ENCODE measurements around the gene FHOD3.

FHOD3 gene

DNA sequence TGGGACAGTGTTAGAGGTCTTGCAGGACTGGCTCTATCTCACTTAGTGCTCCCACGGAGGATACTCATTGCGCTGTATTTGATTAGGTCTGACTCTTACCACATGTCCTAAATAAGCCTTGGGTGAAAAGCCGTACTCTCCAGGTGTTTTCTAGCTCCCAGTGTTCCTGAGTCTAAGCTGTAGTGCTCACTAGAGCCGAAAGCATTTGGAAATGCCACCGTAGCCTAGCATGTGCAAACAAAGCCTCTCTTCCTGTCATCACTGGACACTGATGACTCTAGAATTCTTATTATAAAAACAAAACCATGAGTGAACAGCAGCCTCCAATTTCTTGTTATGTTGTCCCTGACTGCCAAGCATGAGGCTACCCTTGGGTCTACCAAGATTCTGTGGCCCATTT lies 325.1 kb downstream of the FHOD3 start:
- Histone ChIP-seq H3K9ac (ENCODE audit: low read length) (no peak overlapping the region), H3K9me3 (ENCODE audit: control insufficient read depth, low read depth, low read length) (no peaks in the 10 kb centered on the region), H3K27me3 (ENCODE audit: control insufficient read depth, insufficient read depth, low read length) (no peaks in the 10 kb centered on the region), H3K27ac (ENCODE audit: low read length) (no peak overlapping the region), H3K4me1 (ENCODE audit: control insufficient read depth, low read depth, low read length) (no peaks in the 10 kb centered on the region), H3K4me3 (ENCODE audit: low read length) (no peak overlapping the region), H3K36me3 (ENCODE audit: control insufficient read depth, low read depth, low read length) (no peaks in the 10 kb centered on the region)

GRCh38 chr18:36623091-36623490 lies 325.6 kb downstream of the FHOD3 start:
- Histone ChIP-seq H3K27me3 (ENCODE audit: control insufficient read depth, insufficient read depth, low read length) (no peaks in the 10 kb centered on the region), H3K36me3 (ENCODE audit: control insufficient read depth, low read depth, low read length) (no peaks in the 10 kb centered on the region), H3K4me3 (ENCODE audit: low read length) (no peak overlapping the region), H3K9me3 (ENCODE audit: control insufficient read depth, low read depth, low read length) (no peaks in the 10 kb centered on the region), H3K4me1 (ENCODE audit: control insufficient read depth, low read depth, low read length) (no peaks in the 10 kb centered on the region), H3K9ac (ENCODE audit: low read length) (no peak overlapping the region), H3K27ac (ENCODE audit: low read length) (no peak overlapping the region)

- H3K27ac ChIP-seq (ENCODE audit: low read length): no peak overlapping the region
- no peak overlapping the region for H3K9ac ChIP-seq (ENCODE audit: low read length)
- no peaks in the 10 kb centered on the region for H3K36me3 ChIP-seq (ENCODE audit: control insufficient read depth, low read depth, low read length)
- H3K27me3 ChIP-seq (ENCODE audit: control insufficient read depth, insufficient read depth, low read length): no peaks in the 10 kb centered on the region
- no peaks in the 10 kb centered on the region for H3K9me3 ChIP-seq (ENCODE audit: control insufficient read depth, low read depth, low read length)
- no peak overlapping the region for H3K4me3 ChIP-seq (ENCODE audit: low read length)
- H3K4me1 ChIP-seq (ENCODE audit: control insufficient read depth, low read depth, low read length): no peaks in the 10 kb centered on the region
These were observed 326.2 kb downstream of the FHOD3 start for GRCh38 chr18:36623681-36624190.

- Histone ChIP-seq H3K9ac (ENCODE audit: low read length) (no peak overlapping the region), H3K36me3 (ENCODE audit: control insufficient read depth, low read depth, low read length) (no peaks in the 10 kb centered on the region), H3K27me3 (ENCODE audit: control insufficient read depth, insufficient read depth, low read length) (no peaks in the 10 kb centered on the region), H3K4me1 (ENCODE audit: control insufficient read depth, low read depth, low read length) (no peaks in the 10 kb centered on the region), H3K27ac (ENCODE audit: low read length) (no peak overlapping the region), H3K9me3 (ENCODE audit: control insufficient read depth, low read depth, low read length) (no peaks in the 10 kb centered on the region), H3K4me3 (ENCODE audit: low read length) (no peak overlapping the region)
These were observed 327.1 kb downstream of the FHOD3 start for GRCh38 chr18:36624451-36625167.

DNA sequence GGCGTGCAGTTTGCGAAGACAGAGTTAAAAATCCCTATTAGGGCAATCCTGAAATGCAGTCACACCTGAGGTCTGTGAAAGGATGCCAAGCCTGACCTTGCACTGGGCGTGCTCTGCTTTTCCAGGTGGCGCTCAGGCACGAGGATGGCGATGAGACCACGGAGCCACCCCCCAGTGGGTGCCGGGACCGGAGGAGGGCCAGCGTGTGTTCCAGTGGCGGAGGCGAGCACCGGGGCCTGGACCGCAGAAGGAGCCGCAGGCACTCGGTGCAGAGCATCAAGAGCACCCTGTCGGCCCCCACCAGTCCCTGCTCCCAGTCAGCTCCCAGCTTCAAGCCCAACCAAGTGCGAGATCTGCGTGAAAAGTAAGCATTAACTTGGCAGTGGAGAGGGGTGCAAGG lies 327.9 kb downstream of the FHOD3 start:
- no peaks in the 10 kb centered on the region for H3K36me3 ChIP-seq (ENCODE audit: control insufficient read depth, low read depth, low read length)
- no peak overlapping the region for H3K27ac ChIP-seq (ENCODE audit: low read length)
- no peaks in the 10 kb centered on the region for H3K27me3 ChIP-seq (ENCODE audit: control insufficient read depth, insufficient read depth, low read length)
- no peak overlapping the region for H3K4me3 ChIP-seq (ENCODE audit: low read length)
- no peaks in the 10 kb centered on the region for H3K9me3 ChIP-seq (ENCODE audit: control insufficient read depth, low read depth, low read length)
- H3K9ac ChIP-seq (ENCODE audit: low read length): no peak overlapping the region
- no peaks in the 10 kb centered on the region for H3K4me1 ChIP-seq (ENCODE audit: control insufficient read depth, low read depth, low read length)

DNA sequence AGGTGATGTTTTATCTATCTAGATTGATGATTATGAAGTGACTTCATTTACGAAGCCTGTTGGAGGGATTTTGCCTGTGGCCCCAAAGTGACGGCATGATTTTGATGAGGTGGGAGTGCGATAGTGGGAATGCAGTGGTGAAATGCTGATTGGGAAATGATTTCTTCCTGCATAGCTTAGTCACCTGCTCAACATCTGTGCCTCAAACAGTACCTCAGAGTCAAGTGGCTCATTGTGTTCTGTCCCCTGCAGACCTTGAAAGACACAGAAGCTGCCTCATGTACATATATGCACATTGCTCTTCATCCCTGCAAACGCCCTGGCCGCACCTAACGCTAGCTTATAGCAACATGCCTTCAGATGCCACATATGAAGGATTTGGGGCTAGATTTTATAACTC lies 330.1 kb downstream of the FHOD3 start:
- Histone ChIP-seq H3K36me3 (ENCODE audit: control insufficient read depth, low read depth, low read length) (no peaks in the 10 kb centered on the region), H3K9ac (ENCODE audit: low read length) (no peak overlapping the region), H3K4me1 (ENCODE audit: control insufficient read depth, low read depth, low read length) (no peaks in the 10 kb centered on the region), H3K27ac (ENCODE audit: low read length) (no peak overlapping the region), H3K4me3 (ENCODE audit: low read length) (no peak overlapping the region), H3K27me3 (ENCODE audit: control insufficient read depth, insufficient read depth, low read length) (no peaks in the 10 kb centered on the region), H3K9me3 (ENCODE audit: control insufficient read depth, low read depth, low read length) (no peaks in the 10 kb centered on the region)

DNA sequence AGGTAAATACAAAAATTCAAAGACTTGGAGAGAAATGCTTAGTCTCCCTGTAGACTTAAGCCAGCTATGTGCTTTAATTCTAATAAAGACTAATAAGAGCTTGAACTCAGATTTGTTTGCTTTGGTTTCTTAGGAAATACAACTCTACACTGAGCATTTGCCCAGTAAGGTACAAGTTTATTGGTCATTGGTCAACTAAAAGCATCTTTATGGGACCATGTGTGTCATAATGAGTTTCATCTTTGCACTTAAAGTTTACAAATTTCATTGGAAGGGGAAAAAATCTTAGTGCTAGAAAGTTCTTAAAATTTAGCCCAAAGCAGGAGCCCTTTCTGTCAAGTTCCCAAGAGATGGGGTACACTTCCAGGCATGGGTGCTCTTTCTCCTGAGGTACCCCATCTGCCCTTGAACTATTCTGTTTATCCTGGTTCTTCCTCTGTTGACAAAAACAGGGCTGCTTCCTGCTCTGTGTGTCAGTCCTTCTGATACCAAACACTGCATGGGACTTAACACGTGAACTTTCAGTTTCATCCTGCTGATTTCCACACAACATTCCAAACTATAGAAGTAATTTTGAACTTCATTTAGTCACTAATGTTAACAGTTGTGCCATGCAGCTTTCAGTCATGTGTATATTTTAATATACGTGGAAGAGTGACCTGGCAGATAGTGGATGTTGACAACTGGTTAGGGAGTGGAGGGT lies 331.1 kb downstream of the FHOD3 start:
- H3K9ac ChIP-seq (ENCODE audit: low read length): no peak overlapping the region
- H3K9me3 ChIP-seq (ENCODE audit: control insufficient read depth, low read depth, low read length): no peaks in the 10 kb centered on the region
- no peaks in the 10 kb centered on the region for H3K36me3 ChIP-seq (ENCODE audit: control insufficient read depth, low read depth, low read length)

DNA sequence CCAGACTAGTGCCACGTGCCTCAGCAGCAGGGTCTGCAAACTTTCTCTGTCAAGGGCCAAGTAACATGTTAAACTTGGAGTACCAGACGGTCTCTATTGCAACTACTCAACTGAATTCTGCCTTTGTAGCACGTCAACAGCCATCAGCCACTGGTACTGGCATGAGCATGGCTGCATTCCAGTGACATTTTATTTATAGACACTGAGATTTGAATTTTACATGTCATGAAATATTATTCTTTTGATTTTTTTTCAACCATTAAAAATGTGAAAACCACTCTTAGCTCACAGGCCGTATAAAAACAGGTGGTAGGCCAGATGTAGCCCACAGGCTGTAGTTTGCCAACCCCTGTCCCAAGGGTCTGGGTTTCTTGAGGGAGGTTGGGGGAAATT lies 331.6 kb downstream of the FHOD3 start:
- no peak overlapping the region for H3K4me3 ChIP-seq (ENCODE audit: low read length)
- H3K9me3 ChIP-seq (ENCODE audit: control insufficient read depth, low read depth, low read length): no peaks in the 10 kb centered on the region
- H3K27me3 ChIP-seq (ENCODE audit: control insufficient read depth, insufficient read depth, low read length): no peaks in the 10 kb centered on the region
- H3K27ac ChIP-seq (ENCODE audit: low read length): no peak overlapping the region
- peaks cover 4% of the 10 kb centered on the region for H3K4me1 ChIP-seq (ENCODE audit: control insufficient read depth, low read depth, low read length)
- no peaks in the 10 kb centered on the region for H3K36me3 ChIP-seq (ENCODE audit: control insufficient read depth, low read depth, low read length)
- H3K9ac ChIP-seq (ENCODE audit: low read length): no peak overlapping the region

More for the DNA sequence above, 331.1 kb downstream of the FHOD3 start:
- Histone ChIP-seq H3K4me3 (ENCODE audit: low read length) (no peak overlapping the region), H3K4me1 (ENCODE audit: control insufficient read depth, low read depth, low read length) (no peaks in the 10 kb centered on the region), H3K27ac (ENCODE audit: low read length) (no peak overlapping the region), H3K27me3 (ENCODE audit: control insufficient read depth, insufficient read depth, low read length) (no peaks in the 10 kb centered on the region)

GRCh38 chr18:36629836-36630235 lies 332.3 kb downstream of the FHOD3 start:
- no peak overlapping the region for H3K27ac ChIP-seq (ENCODE audit: low read length)
- no peaks in the 10 kb centered on the region for H3K9me3 ChIP-seq (ENCODE audit: control insufficient read depth, low read depth, low read length)
- H3K27me3 ChIP-seq (ENCODE audit: control insufficient read depth, insufficient read depth, low read length): no peaks in the 10 kb centered on the region
- no peak overlapping the region for H3K9ac ChIP-seq (ENCODE audit: low read length)
- H3K4me3 ChIP-seq (ENCODE audit: low read length): no peak overlapping the region
- H3K4me1 ChIP-seq (ENCODE audit: control insufficient read depth, low read depth, low read length): peaks cover 11% of the 10 kb centered on the region
- H3K36me3 ChIP-seq (ENCODE audit: control insufficient read depth, low read depth, low read length): no peaks in the 10 kb centered on the region

DNA sequence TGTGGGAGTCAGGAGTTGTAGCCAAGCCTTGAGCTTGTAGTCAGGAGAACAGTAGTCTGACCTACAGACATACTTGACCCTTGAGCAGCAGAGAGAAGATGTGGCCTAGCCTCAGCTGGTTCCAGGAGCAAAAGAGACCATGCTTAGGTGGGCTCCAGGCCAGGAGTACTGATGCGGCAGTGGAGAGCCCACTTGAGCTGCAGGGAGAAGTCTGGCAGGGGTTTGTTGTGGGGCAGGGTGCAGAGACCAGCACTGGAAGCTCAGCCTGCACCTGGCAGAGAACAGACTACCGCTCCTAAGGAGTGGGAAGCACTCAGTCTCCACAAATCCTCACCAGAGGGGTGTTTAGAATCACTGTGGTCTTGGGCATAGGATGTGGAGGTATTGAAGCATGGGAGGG lies 333.4 kb downstream of the FHOD3 start:
- no peaks in the 10 kb centered on the region for H3K36me3 ChIP-seq (ENCODE audit: control insufficient read depth, low read depth, low read length)
- no peak overlapping the region for H3K4me3 ChIP-seq (ENCODE audit: low read length)
- no peak overlapping the region for H3K27ac ChIP-seq (ENCODE audit: low read length)
- no peak overlapping the region for H3K9ac ChIP-seq (ENCODE audit: low read length)
- H3K9me3 ChIP-seq (ENCODE audit: control insufficient read depth, low read depth, low read length): no peaks in the 10 kb centered on the region
- H3K27me3 ChIP-seq (ENCODE audit: control insufficient read depth, insufficient read depth, low read length): no peaks in the 10 kb centered on the region
- H3K4me1 ChIP-seq (ENCODE audit: control insufficient read depth, low read depth, low read length): peaks cover 19% of the 10 kb centered on the region

GRCh38 chr18:36633961-36634412 lies 336.5 kb downstream of the FHOD3 start:
- no peaks in the 10 kb centered on the region for H3K27me3 ChIP-seq (ENCODE audit: control insufficient read depth, insufficient read depth, low read length)
- no peaks in the 10 kb centered on the region for H3K9me3 ChIP-seq (ENCODE audit: control insufficient read depth, low read depth, low read length)
- no peak overlapping the region for H3K9ac ChIP-seq (ENCODE audit: low read length)
- H3K36me3 ChIP-seq (ENCODE audit: control insufficient read depth, low read depth, low read length): no peaks in the 10 kb centered on the region
- no peak overlapping the region for H3K4me3 ChIP-seq (ENCODE audit: low read length)
- H3K4me1 ChIP-seq (ENCODE audit: control insufficient read depth, low read depth, low read length): peaks cover 19% of the 10 kb centered on the region
- H3K27ac ChIP-seq (ENCODE audit: low read length): no peak overlapping the region

Data from iPS-18a (cell line).